Measurements from ENCODE around the gene HSBP1L1. TPM values are rescaled to one million over a fixed set of nuclear protein-coding genes. Genes with fewer than 3 reads are reported as not detected.

HSBP1L1 gene
- total RNA-seq, 6 experiments from 2014 or later, result 16.8 to 35.1 (median 23.7) TPM

GRCh38 chr18:79983253-79983652 is 18.8 kb downstream of the HSBP1L1 start:
- no peak overlapping the region for H3K4me3 ChIP-seq
- no peak for DNase-seq
- no peak for TF ChIP-seq POLR2A (IDR thresholded peaks at IDR 0.05)
- TF ChIP-seq, protein P1, sequence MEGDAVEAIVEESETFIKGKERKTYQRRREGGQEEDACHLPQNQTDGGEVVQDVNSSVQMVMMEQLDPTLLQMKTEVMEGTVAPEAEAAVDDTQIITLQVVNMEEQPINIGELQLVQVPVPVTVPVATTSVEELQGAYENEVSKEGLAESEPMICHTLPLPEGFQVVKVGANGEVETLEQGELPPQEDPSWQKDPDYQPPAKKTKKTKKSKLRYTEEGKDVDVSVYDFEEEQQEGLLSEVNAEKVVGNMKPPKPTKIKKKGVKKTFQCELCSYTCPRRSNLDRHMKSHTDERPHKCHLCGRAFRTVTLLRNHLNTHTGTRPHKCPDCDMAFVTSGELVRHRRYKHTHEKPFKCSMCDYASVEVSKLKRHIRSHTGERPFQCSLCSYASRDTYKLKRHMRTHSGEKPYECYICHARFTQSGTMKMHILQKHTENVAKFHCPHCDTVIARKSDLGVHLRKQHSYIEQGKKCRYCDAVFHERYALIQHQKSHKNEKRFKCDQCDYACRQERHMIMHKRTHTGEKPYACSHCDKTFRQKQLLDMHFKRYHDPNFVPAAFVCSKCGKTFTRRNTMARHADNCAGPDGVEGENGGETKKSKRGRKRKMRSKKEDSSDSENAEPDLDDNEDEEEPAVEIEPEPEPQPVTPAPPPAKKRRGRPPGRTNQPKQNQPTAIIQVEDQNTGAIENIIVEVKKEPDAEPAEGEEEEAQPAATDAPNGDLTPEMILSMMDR (IDR thresholded peaks at IDR 0.05), result no peak
- no peaks in the 10 kb centered on the region for H3K9me3 ChIP-seq
- H3K36me3 ChIP-seq, result peaks cover 0 to 5% (median 0%) of the 10 kb centered on the region in 4 donors
- peaks cover 0 to 17% (median 8%) of the 10 kb centered on the region in 4 donors for H3K4me1 ChIP-seq
- H3K27me3 ChIP-seq, result no peaks in the 10 kb centered on the region
- ATAC-seq, result peak in 2 of 4 donors; percentile 45 to 57
- intact Hi-C loops (cut with DNase I), result loop anchor here in 1 of 2 donors (10.0 kb wide), 1 partner anchor 52 kb away; the partner anchor contains the start of gene RBFA
- 74% methylated on average over 4 of the region's 4 CpGs for WGBS (ENCODE audit: insufficient coverage, low coverage, low lambda C conversion rate, missing lambda C conversion rate)
- H3K27ac ChIP-seq, result no peak overlapping the region

- TF ChIP-seq POLR2A (IDR thresholded peaks at IDR 0.05), result no peak
- TF ChIP-seq, protein P1 (IDR thresholded peaks at IDR 0.05), result no peak
- H3K4me3 ChIP-seq, result no peak overlapping the region
- peaks cover 0 to 5% (median 0%) of the 10 kb centered on the region in 4 donors for H3K36me3 ChIP-seq
- 88% methylated on average over 3 of the region's 7 CpGs for WGBS (ENCODE audit: insufficient coverage, low coverage, low lambda C conversion rate, missing lambda C conversion rate)
- ATAC-seq (no peak), DNase-seq (no peak)
- H3K9me3 ChIP-seq, result no peaks in the 10 kb centered on the region
- intact Hi-C loops (cut with DNase I), result loop anchor here in 1 of 2 donors (10.0 kb wide), 1 partner anchor 51 kb away; the partner anchor contains the start of gene RBFA
- peaks cover 0 to 17% (median 8%) of the 10 kb centered on the region in 4 donors for H3K4me1 ChIP-seq
- H3K27me3 ChIP-seq, result no peaks in the 10 kb centered on the region
- H3K27ac ChIP-seq, result no peak overlapping the region
Measured at GRCh38 chr18:79983793-79984192, 19.4 kb downstream of the HSBP1L1 start.

DNA sequence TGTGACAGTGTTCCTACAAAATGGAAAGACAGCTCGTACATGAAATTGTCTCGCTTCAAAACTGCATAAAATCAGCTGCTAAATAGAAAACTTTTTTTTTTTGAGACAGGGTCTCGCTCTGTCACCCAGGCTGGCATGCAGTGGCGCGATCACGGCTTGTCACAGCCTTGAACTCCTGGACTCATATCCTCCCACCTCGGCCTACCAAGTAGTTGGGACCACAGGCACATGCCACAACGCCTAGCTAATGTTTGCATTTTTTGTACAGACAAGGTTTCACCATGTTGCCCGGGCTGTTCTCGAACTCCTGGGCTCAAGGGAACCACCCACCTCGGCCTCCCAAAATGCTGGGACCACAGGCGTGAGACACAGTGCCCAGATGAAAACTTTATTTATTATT is 20.7 kb downstream of the HSBP1L1 start:
- 80% methylated on average over 8 of the region's 12 CpGs for WGBS (ENCODE audit: insufficient coverage, low coverage, low lambda C conversion rate, missing lambda C conversion rate)
- Histone ChIP-seq H3K27me3 (no peaks in the 10 kb centered on the region), H3K4me3 (no peak overlapping the region), H3K27ac (no peak overlapping the region), H3K4me1 (peaks cover 0 to 21% (median 8%) of the 10 kb centered on the region in 4 donors), H3K36me3 (peaks cover 0 to 5% (median 0%) of the 10 kb centered on the region in 4 donors), H3K9me3 (no peaks in the 10 kb centered on the region)
- ATAC-seq (no peak), DNase-seq (no peak)
- intact Hi-C loops (cut with DNase I), result loop anchor here in 1 of 2 donors (10.0 kb wide), 1 partner anchor 50 kb away; the partner anchor contains the start of gene RBFA
- TF ChIP-seq, protein P1 (IDR thresholded peaks at IDR 0.05), result no peak
- no peak for TF ChIP-seq POLR2A (IDR thresholded peaks at IDR 0.05)

GRCh38 chr18:79986726-79987125 is 22.3 kb downstream of the HSBP1L1 start:
- H3K27ac ChIP-seq, result no peak overlapping the region
- H3K36me3 ChIP-seq, result peaks cover 0 to 5% (median 0%) of the 10 kb centered on the region in 4 donors
- peaks cover 0 to 21% (median 8%) of the 10 kb centered on the region in 4 donors for H3K4me1 ChIP-seq
- TF ChIP-seq POLR2A (IDR thresholded peaks at IDR 0.05), result no peak
- TF ChIP-seq, protein P1 (IDR thresholded peaks at IDR 0.05), result no peak
- peak in 1 of 4 donors; percentile 3 for ATAC-seq
- H3K4me3 ChIP-seq, result peak overlapping the region in 1 of 3 donors; percentile 60
- WGBS (ENCODE audit: insufficient coverage, low coverage, low lambda C conversion rate, missing lambda C conversion rate), result 43% methylated on average over 7 of the region's 7 CpGs
- no peaks in the 10 kb centered on the region for H3K27me3 ChIP-seq
- H3K9me3 ChIP-seq, result no peaks in the 10 kb centered on the region
- no peak for DNase-seq
- intact Hi-C loops (cut with DNase I), result loop anchor here in 1 of 2 donors (10.0 kb wide), 1 partner anchor 48 kb away; the partner anchor contains the start of gene RBFA

Data from right lobe of liver (tissue), 6 donors.